Esophagus squamous epithelium (tissue), 5 donors: ENCODE measurements around the gene IGSF9. TPM values are rescaled to one million over a fixed set of nuclear protein-coding genes. Genes with fewer than 3 reads are reported as not detected.

Experiments
- DNase-seq: peaks from one replicate; lab custom pipeline; 2025; lab: John Stamatoyannopoulos, UW
- H3K27ac ChIP-seq, 4 donors: fragments of 200-600 bp; sonication (generic); one replicate each; pipeline ENCODE4 v1.5.1; 2016 to 2019; ENCODE audit warnings: mild to moderate bottlenecking in 1 of 4
- H3K27me3 ChIP-seq, 4 donors: fragments of 200-600 bp; sonication (generic); 1 replicate in 3 of 4; 2 replicates in 1 of 4; pipeline versions ENCODE4 v1.5.1 to v1.6.0; 2017 to 2021; ENCODE audit warnings: antibody characterized with exemption in 1 of 4
- H3K36me3 ChIP-seq, 3 donors: fragments of 200-600 bp; sonication (generic); one replicate each; pipeline ENCODE4 v1.5.1; 2016 to 2019
- H3K4me1 ChIP-seq, 3 donors: fragments of 200-600 bp; sonication (generic); one replicate each; pipeline ENCODE4 v1.5.1; 2017 to 2019
- H3K4me3 ChIP-seq, 4 donors: fragments of 200-600 bp; sonication (generic); 1 replicate in 3 of 4; 2 replicates in 1 of 4; pipeline ENCODE4 v1.5.1; 2016 to 2019; ENCODE audit warnings: mild to moderate bottlenecking in 2 of 4, moderate library complexity in 1 of 4
- H3K9me3 ChIP-seq, 3 donors: fragments of 200-600 bp; sonication (generic); one replicate each; pipeline ENCODE4 v1.5.1; 2016 to 2019
- POLR2A ChIP-seq, 4 donors: fragments of 450-650 bp; IDR thresholded peaks; one replicate each; pipeline ENCODE4 v1.6.1; 2017; ENCODE audit warnings: antibody characterized with exemption in 4 of 4, mild to moderate bottlenecking in 4 of 4, moderate library complexity in 3 of 4
- WGBS, 2 donors: methylation state at CpG; one replicate each; pipeline ENCODE4 v1.1.5; 2018; 5-methylcytosine and 5-hydroxymethylcytosine counted together
- intact Hi-C: fragments of 100-400 bp; cut with DNase I; formaldehyde crosslinking; loops from one replicate; pipeline ENCODE4 v1.15.0; 2022
- total RNA-seq, 4 donors: library from RNA; depleted of rRNA; stranded (reverse); fragments of >200 nt; gene quantifications; one replicate each; pipeline ENCODE4 v1.1.0, GENCODE V29; 2016
- TF ChIP-seq, protein P1 (sequence below), 6 experiments: fragments of 450-650 bp in 4 of 6; fragments of 200-600 bp in 2 of 6; sonication (generic) in 2 of 6; IDR thresholded peaks; one replicate each; pipeline ENCODE4 v1.5.1; 2016 to 2019; ENCODE audit warnings: antibody characterized with exemption in 6 of 6, mild to moderate bottlenecking in 4 of 6, moderate library complexity in 4 of 6
- donor health status: DM: yes; HTN: yes; CAD: no.

IGSF9 gene
- total RNA-seq, 4 donors from 2014 or later = 4.2 to 12.0 (median 8.8) TPM

DNA sequence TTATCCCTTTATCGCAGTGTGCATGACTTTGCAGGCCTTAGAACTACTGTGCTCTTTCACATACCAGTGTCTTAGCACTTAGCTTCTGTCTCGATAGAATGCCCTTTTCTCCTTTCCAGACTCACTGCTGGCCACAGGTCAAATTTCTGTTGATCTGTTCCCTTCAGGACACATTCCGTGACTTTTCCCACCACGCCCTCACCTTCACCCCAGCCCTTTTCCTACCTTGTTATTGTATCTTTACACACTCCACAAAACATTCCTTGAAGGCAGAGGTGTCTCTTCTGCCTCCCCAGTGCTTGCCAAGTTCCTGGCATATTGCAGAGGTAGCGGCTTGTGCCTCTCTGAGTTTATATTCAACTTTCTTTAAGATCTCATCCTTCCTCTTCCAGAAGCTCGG lies 3.7 kb upstream of the IGSF9 start:
- TF ChIP-seq, protein P1, sequence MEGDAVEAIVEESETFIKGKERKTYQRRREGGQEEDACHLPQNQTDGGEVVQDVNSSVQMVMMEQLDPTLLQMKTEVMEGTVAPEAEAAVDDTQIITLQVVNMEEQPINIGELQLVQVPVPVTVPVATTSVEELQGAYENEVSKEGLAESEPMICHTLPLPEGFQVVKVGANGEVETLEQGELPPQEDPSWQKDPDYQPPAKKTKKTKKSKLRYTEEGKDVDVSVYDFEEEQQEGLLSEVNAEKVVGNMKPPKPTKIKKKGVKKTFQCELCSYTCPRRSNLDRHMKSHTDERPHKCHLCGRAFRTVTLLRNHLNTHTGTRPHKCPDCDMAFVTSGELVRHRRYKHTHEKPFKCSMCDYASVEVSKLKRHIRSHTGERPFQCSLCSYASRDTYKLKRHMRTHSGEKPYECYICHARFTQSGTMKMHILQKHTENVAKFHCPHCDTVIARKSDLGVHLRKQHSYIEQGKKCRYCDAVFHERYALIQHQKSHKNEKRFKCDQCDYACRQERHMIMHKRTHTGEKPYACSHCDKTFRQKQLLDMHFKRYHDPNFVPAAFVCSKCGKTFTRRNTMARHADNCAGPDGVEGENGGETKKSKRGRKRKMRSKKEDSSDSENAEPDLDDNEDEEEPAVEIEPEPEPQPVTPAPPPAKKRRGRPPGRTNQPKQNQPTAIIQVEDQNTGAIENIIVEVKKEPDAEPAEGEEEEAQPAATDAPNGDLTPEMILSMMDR (IDR thresholded peaks at IDR 0.05) = no peak
- no peak for TF ChIP-seq POLR2A (IDR thresholded peaks at IDR 0.05)
- intact Hi-C loops = no loop called here
- peaks cover 11 to 63% (median 22%) of the 10 kb centered on the region in 3 donors for H3K4me1 ChIP-seq
- no peaks in the 10 kb centered on the region for H3K36me3 ChIP-seq
- H3K9me3 ChIP-seq = no peaks in the 10 kb centered on the region
- WGBS, 2 donors = 37 to 51% methylated on average over 6 of the region's 6 CpGs
- no peak for DNase-seq
- H3K27ac ChIP-seq = peak overlapping the region in 2 of 4 donors; percentile 2 to 7
- no peak overlapping the region for H3K4me3 ChIP-seq
- peaks cover 0 to 32% (median 0%) of the 10 kb centered on the region in 4 donors for H3K27me3 ChIP-seq

DNA sequence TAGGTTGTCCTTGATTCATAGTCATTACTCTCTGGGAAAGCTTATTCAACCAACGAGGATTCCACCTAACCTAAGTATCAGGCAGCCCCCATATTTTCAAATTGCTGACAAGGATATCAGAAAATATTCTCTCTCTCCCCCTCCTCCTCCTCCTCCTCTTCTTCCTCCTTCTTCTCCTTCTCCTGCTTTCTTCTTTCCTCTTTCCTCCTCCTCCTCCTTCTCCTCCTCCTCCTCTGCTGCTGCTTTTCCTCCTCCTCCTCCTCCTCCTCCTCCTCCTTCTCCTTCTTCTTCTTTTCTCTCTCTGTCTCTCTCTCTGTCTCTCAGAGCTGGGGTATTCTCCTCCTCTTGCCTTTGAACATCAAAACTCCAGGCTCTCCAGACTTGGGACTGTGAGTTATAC lies 2.5 kb upstream of the IGSF9 start:
- 54 to 65% methylated on average over 1 of the region's 1 CpG for WGBS, 2 donors
- H3K27me3 ChIP-seq = peaks cover 0 to 38% (median 0%) of the 10 kb centered on the region in 4 donors

DNA sequence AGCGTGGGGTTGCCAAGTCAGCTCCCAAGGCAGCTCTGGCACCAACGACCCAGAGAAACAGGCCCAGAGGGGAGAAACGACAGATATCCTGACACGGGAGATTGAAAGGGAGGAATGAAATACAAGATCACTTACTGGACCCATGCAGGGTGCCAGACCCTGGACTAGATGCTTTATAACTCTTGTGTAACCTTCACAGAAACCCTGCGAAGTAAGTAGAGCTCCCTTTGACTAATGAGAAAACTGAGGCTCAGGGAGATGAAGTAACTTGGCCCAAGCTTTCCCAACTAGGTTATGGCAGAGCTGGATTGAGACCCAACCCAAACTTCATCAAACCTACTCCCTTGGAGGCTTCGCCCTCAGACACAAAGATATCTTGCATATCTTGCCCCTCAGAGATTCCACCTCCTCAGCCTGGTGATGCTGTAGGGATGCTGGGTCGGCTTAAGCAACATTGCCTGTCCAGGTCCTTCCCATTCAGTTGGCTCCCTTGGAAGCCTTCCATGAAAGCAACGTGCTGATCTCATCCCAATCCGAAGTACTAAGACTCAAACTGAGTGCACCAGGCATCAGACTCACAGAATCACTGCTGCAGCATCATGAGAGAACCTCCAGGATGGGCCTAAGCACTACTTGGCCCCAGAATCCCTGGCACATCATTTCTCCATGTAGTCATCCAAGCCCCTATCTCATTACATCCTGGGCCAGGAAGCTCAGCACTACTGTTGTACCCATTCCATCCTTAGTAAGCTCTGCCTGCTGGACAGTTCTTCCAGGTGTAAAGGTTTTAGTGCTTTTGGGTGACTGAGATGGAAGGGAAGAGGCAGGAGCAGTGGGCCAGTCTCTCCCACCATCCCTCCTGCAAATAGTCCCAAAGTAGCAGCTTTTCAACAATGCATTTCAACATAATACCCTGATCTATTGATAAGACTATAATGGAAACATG lies 1.1 kb upstream of the IGSF9 start:
- Histone ChIP-seq H3K27me3 (peaks cover 0 to 41% (median 0%) of the 10 kb centered on the region in 4 donors), H3K27ac (peak overlapping the region; percentile 39 to 90 (median 82)), H3K36me3 (no peaks in the 10 kb centered on the region), H3K4me3 (peak overlapping the region in 3 of 4 donors; percentile 52 to 73 (median 59)), H3K9me3 (no peaks in the 10 kb centered on the region), H3K4me1 (peaks cover 11 to 80% (median 32%) of the 10 kb centered on the region in 3 donors)
- TF ChIP-seq, protein P1 (IDR thresholded peaks at IDR 0.05) = no peak
- TF ChIP-seq POLR2A (IDR thresholded peaks at IDR 0.05) = no peak
- 39 to 52% methylated on average over 6 to 8 of the region's 9 CpGs for WGBS, 2 donors
- no peak for DNase-seq
- intact Hi-C loops = no loop called here

More for the DNA sequence above, 2.5 kb upstream of the IGSF9 start:
- intact Hi-C loops = no loop called here
- Histone ChIP-seq H3K4me1 (peaks cover 11 to 66% (median 30%) of the 10 kb centered on the region in 3 donors), H3K36me3 (no peaks in the 10 kb centered on the region), H3K9me3 (no peaks in the 10 kb centered on the region), H3K27ac (no peak overlapping the region), H3K4me3 (no peak overlapping the region)
- no peak for DNase-seq
- TF ChIP-seq, protein P1 (IDR thresholded peaks at IDR 0.05) = no peak
- TF ChIP-seq POLR2A (IDR thresholded peaks at IDR 0.05) = no peak

- Histone ChIP-seq H3K9me3 (no peaks in the 10 kb centered on the region), H3K4me1 (peaks cover 21 to 94% (median 35%) of the 10 kb centered on the region in 3 donors), H3K36me3 (no peaks in the 10 kb centered on the region), H3K27me3 (peaks cover 0 to 46% (median 0%) of the 10 kb centered on the region in 4 donors), H3K4me3 (peak overlapping the region; percentile 40 to 73 (median 56)), H3K27ac (peak overlapping the region; percentile 76 to 90 (median 82))
- DNase-seq = no peak
- intact Hi-C loops = no loop called here
- WGBS, 2 donors = 18 to 24% methylated on average over 11 of the region's 11 CpGs
- TF ChIP-seq, protein P1 (IDR thresholded peaks at IDR 0.05) = no peak
- TF ChIP-seq POLR2A (IDR thresholded peaks at IDR 0.05) = no peak
These were observed 574 bp downstream of the IGSF9 start for GRCh38 chr1:159944623-159945455.
